ACHN (cell line): Measurements from ENCODE around the gene TMEM253.

Source experiments
- DNase-seq: peaks from one replicate; pipeline ENCODE4 v3.0.0-alpha.2; 2015
- in situ Hi-C: cut with HindIII; loops from 2 replicates; pipeline ENCODE4 v1.10.0; 2017; ENCODE audit warnings: low sequenced_read_pairs, low pct_ligation_motif_present, low pct_unique_long_range_greater_than_20kb

TMEM253 gene

DNA sequence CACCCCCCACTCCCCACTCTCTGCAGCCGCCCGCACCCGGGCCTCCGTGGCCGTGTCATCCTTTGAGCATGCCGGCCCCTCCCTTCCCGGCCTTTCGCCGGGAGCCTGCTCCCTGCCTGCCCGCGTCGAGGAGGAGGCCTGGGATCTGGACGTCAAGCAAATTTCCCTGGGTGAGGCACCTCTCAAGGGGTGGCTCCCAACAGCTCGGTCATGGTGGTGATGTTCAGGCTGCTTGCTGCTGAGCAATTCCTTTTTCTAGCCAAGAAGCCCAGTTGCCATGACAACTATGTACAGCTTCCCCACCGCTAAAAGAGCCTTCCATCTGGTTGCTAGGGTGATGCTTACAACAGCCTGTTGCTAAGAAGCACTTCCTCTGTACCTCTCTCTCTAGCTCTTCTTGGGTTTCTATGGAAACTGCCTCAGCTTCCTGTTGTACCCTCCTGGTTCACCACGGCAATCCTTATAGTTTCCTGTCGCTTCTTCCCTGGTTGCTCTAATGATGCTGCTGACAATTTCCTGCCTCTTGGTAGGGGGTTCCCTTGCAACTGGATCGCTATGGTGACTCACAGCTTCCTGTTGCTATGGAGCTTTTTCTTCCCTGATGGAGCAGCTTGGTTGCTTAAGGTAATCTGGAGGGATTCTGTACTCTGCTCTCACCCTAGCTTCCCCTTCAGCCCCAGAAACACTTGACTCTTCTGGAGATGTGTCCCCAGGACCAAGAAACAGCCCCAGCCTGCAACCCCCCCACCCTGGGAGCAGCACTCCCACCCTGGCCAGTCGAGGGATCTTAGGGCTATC, 13.4 kb upstream of the TMEM253 start:
- in situ Hi-C loops = no loop called here
- DNase-seq = peak; percentile 71

DNA sequence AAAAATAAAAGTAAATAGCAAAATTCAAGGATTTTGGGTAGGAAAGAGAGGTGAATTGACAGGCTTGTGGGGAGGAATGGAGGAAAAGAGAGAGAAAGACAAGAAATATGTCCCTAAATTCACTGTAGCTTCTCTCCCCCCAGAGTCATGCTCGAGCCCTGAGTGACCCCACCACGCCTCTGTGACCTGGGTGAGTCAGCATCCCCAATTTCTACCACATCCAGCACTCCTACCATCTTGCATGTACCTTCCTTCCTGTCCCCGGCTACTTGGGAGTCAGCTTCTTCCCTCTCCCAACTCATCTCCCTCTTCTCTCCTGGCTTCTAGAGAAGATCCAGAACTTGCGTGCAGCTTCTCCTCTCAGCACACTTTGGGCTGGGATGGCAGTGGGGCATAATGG, 12.2 kb upstream of the TMEM253 start:
- in situ Hi-C loops = no loop called here
- no peak for DNase-seq

DNA sequence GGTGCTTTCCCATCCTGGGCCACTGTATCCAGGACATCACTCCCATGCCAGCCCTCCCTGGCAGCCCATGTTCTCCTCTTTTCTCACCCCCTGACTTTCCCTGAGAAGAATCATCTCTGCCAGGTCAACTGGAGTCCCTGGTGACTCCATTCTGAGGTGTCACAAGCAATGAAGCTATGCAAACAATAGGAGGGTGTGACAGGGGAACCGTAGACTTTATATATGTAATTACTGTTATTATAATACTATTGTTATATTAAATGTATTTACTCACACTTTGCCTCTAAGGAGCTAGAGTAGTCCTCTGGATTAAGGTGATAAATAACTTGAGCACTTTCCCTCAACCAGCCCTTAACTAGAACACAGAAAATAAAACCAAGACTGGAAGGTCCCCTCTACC, 11.6 kb upstream of the TMEM253 start:
- in situ Hi-C loops = no loop called here
- no peak for DNase-seq

DNA sequence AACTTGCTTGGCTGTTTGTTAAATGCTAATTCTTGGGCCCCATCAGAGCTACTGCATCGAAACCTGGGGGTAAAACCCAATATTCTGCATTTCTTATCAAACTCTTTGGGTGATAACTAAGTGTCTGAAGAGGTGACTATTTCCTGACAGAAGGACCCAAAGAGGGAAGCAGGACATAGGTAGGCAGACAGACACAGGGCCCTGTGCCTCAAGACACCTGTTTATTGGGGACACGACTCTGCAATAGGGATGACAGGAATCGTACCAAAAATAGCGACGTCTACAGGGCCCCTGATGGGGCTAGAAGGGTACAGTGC, 11.0 kb upstream of the TMEM253 start:
- no peak for DNase-seq
- in situ Hi-C loops = no loop called here

DNA sequence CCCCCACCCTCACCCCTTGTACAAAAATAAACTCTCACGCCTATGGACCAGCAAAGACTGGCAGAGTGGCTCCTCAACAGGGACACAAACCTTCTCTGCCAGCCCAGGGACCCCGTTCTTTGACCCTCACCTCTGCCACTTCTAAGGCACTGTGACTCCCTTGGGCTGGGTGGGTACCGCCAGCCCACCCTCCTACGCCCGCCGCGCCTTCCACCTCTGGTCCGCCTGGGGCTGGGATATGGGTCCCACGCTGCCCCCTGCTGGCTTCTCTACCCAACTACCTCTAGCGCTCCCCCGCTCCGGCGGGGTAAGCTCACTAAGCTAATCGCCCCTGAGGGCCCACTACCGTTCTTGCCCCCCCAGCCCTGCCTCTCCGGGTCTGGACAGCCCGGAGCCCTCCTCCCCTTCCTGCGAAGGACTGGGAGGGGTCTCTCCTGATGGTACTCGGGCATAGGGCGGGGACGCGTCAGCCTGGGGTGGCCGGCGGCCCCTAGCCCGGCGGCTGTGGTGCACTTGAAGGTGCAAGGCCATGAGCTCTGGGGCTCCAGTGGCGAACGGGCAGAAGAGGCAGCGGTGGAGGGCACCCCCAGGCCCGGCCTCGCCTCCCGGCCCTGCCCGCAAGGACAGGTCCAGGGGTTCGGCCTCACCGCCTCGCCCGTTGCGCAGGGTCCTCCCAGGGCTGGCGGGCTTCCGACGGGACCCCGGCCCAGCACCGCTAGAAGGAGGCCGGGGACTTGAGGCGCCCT, 10.5 kb upstream of the TMEM253 start:
- no peak for DNase-seq
- in situ Hi-C loops = no loop called here

DNA sequence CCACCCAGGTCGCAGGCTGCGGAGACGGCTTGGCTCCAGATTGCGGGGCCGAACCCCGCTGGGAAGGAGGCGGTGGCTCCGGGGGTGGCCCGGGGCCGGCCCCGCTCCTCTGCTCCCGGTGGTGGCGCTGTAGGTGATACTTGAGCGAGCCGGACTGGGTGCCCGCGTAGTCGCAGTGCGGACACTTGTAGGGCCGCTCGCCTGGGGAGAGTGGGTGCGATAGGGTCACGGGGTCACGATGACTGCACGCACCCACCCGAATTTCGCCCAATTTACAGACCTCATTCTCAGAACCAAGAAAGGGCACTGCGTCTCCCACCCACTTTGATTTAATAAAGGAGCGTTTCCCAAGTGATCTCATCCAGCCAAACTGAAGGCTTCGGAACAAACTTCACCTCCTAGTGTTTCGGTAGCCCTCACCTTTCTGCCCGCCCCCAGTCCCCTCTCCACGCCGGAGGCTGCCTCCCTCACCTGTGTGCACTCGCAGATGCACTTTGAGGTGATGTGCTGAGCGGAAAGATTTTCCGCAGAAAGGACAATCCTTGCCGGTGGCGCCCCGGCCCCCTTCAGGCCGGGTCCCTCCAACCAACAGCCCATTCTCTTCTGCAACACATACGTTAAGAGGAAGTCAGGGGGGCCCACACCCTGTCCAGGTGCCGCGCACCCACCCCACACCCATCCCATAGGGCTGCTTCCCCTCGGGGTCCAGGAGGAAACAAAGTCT, 9.8 kb upstream of the TMEM253 start:
- DNase-seq = no peak
- in situ Hi-C loops = no loop called here

DNA sequence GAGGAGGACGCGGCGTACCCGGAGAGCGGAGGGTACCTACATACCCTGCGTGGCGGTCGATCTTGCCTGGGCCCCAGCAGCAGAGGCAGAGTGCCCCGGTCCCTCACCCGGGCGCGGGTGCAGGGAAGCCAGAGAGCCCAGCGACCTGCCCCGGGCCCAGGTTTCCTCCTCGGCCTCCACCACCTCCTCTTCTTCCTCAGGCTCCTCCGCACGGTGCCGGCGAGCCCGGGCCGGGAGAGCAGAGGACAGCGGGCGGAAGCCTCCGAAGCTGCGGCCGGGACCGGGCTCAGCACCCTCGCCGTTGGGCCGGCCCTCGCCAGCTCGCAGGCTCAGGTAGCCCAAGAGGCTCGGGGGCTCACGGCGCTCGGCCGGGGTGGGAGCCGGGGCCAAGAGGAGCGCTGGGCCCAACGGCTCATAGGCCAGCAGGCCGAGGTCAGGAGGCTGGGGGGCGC, 9.0 kb upstream of the TMEM253 start:
- no peak for DNase-seq
- in situ Hi-C loops = no loop called here

DNA sequence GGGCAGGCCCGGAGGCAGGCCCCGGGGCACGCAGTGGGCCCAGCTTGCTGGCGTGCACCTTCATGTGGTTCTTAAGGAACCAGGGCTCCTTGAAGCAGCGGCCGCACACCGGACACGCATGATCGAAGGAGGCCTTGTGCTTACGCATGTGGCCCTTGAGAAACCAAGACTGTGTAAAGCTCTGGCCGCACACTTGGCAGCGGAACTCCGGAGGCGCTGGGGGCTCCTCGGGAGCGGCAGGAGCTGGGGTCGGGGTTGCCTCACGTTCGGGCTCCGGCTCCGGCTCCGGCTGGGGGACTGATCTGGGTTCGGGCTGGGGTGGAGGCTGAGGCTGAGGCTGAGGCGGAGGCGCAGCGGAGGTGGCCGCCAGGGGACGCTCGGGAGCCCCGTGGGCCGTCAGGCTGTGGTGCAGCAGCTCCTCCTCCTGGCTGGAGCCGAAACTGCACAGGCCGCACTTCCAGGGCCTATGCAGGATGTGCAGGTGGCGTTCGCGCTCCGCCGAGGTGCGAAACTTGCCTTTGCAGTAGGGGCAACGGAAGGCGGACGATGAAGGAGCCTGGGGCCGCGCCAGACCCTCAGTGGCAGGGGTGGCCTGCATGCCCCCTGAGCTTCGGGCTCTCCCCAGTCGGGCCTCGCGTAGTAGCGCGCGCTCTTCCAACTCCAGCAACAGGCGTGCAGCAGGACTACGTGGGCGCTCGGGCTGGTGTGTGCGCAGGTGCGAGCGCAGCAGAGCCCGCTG, 8.4 kb upstream of the TMEM253 start:
- in situ Hi-C loops = no loop called here

DNA sequence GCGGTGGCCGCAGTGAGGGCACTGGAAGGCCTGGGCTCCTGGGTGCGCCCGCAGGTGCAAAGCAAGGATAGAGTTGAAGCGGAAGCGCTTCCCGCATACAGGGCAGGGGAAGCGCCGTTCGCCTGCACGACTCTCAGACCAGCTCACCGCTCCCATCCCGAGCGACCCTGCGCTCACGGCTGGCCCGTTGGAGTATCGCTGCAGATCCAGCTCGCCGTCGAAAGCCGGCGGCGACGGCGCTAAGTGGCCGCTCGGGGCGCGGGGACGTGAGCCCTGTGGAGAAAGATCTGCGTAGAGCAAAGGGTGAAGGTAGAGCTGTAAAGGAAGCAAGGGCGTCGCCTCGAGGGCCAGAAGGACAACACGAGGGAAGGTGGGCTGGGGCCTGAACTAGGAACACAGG, 7.8 kb upstream of the TMEM253 start:
- no peak for DNase-seq
- in situ Hi-C loops = no loop called here

More for the DNA sequence above, 8.4 kb upstream of the TMEM253 start:
- peak; percentile 74 for DNase-seq

DNA sequence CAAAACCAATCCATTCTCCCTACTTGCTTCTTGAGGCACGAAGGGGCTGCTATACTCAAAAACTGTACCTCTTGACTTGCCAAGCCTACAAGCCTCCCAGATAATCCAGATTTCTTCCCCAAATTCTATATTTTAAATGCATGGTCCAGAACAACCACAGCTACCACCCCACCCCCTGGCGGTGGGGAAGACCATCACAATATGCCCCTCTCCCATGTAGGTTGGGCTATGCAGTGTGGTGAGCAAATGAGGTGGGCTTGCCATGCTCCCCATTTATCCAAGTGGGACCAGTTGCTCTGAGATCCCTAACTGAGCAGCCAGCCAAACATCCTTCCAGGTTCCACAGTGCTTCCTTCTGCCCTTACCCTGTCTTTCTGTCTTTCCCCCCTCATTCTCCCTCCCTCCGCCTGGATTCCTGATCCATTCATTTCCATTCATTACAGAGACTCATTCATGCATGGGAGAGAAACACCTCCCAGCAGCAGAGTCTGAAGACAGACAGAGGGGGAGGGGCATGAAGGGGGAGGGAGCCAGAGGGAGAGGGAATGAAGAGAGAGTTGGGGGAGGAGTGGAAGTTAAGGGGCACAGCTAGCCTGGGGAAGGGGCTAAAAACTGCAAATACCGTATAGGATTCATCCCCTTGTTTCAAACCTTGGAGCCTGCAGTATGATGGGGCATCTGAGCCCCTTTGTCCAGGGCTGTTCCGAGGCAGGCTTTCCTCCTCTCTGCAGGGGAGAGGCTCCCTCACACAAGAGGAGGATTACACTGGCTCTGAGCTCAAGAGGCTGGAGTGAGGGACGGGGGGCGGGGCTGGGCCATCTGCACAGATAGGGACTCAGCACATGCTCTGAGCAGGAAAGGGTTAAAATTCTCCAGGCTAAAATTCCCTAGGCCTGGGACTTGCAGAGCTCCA, 6.8 kb upstream of the TMEM253 start:
- in situ Hi-C loops = no loop called here
- peak; percentile 79 for DNase-seq

DNA sequence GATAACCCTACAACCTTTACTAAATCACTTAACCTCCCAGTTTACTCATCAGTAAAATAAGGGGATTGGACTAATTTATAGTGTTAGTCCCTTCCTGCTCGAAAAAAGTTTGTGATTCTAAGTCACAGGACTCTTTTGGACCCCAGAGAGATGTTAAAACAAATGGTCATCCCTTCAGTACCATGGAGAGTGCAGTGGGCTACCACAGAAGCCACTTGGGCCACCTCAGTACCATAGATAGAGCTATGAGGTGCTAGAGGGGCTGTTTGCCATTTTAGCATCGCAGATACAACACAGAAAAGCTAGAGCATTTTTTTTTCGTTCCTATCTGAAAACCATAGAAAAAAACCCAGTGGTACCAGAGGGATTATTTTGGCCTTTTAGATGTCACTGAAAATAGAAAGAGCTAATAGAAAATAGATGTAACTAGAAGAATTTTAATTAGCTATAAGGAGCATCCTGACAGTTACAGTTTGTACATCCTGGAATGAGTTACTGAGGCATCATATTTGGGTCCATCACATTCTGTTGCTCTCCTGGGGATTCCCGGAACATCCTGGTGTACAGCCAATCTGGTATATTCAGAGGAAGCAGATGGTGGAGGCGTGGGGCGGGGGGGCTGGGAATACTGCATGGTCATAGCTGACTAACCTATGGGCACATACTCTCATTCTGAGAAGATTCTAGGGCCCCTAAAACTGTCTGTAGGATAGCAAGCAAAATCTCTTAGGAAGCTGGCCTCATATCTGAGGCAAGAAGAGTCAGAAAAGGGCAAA, 5.2 kb upstream of the TMEM253 start:
- in situ Hi-C loops = no loop called here

DNA sequence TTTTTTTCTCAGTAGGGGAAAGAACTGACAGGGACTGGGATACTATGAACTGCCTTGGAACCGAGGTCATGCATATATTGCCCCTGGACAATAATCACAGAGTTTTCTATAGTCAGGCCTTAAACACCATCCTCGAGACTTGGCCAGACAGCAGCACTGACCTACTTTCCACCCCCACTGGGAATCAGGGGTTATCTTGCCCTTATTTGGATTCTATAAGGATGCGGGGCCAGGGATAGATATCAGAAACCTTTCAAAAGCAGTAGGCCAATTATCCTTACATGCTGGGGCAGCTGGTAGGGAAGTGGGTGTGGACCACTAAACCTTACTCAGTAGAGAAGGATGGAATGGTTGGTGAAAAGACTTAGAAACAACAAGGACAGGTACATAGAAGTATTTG, 4.4 kb upstream of the TMEM253 start:
- in situ Hi-C loops = no loop called here
- DNase-seq = no peak

More for the DNA sequence above, 5.2 kb upstream of the TMEM253 start:
- peak; percentile 36 for DNase-seq

DNA sequence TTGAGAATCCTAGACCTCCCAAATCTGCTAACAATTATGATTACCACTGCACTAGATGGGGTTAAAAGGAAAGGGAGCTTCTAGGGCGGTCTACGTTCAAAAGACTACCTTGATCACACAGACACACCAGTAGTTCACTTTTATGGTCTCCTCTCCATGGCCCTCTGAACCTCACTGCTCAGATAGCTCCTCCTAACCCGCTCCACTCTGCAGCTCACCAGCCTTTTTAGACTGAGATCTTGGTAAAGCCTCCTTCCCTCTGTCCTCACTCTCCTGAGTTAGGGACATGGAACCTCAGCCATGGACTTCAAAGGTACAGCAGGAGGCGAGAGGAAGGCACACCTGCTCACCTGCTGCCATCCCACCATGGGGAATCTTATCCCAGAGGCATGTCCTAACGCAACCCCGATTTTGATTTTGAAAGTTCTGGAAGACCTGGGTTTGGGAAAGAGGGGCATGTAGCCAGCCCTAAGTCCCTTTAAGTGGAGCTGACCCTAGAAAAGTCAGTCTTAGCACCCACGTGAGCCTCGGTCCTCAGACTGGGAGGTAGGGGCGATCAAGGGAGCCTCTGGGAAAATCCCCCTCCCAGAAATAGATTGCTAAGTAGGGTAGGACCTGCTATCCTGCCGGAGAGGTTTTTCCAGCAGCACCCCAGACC, 3.8 kb upstream of the TMEM253 start:
- in situ Hi-C loops = no loop called here
- DNase-seq = no peak

DNA sequence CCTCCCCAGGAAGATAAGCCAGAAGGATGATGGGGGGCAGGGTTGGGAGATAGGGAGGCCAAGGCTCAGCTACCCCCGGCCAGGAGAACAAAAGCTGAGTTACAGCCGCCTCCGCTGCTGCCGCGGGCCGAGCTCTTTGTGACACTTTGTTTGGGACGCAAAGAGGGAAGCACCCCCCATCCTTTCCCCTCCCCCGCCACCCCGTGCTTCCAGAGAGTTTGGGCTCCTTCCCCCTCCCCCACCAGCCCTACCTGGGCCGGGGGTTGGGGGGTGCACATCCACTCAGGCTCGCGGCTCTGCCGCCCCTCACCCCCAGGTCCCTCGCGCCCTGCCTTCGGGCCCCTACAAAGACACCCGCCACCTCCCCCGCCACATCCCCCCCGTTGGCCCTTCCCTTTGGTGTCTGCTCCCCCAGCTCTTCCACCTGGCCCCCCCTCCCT, 3.2 kb upstream of the TMEM253 start:
- in situ Hi-C loops = no loop called here
- DNase-seq = no peak

DNA sequence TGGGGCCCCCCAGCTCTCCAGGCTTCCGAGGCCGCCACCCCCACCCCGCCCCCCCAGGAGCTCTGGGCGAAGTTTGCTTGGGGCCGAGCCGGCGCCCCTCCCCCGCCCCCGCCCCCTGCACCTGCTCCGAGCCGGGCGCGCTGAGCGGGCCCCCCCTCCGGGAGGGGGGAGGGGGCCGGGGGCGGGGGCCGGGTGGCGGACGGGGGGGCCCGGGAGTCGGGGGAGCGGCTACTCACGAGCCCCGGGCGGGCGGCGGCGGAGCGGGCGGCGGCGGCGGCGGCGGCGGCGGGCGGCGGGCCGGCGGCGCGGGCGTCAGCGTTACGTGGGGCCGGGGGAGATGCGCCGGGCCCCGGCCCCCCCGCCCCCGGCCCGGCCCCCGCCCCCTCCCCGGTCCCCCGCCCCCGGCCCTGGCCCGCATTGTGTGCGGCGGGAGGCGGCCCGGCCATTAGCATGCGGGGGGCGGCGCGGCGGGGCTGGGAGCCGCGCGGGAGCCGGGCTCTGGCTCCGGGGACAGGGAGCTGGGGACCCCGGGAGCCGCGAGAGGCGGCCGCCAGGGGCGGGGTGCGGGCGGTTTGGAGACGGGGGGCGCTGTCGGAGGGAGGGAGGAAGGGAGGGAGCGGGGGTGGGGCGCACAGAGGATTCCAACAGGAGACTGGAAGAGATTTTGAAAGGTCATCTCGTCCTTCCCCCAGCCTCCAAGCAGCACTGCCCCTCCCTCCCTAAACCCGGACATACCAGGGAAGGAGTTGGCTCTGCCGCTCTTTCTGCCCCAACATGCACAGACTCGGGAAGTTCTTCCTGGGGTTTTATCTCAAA, 2.6 kb upstream of the TMEM253 start, which contains the start of gene ZNF219:
ZNF219 (minus strand) TSS at position 580 of the 816 bp plus-strand sequence. CDS start 5,064 bp downstream, outside the sequence.
- in situ Hi-C loops = no loop called here
- DNase-seq = peak; percentile 63
